B cell (primary cell): ENCODE measurements around the gene RSPH1. TPM values are rescaled to one million over a fixed set of nuclear protein-coding genes. Genes with fewer than 3 reads are reported as not detected.

Experiments used
- ATAC-seq: fragments of 200-7000 bp; cut with Tn5 transposase; one replicate; pipeline ENCODE4 v1.10.0; 2021; ENCODE audit warnings: low read depth, mild to moderate bottlenecking, moderate number of reproducible peaks, moderate library complexity
- CTCF ChIA-PET: fragments of 350-600 bp; sonication (Branson Sonifier 250); formaldehyde crosslinking; loops from one replicate; lab custom pipeline; 2021; ENCODE audit warnings: antibody characterized with exemption, inconsistent platforms; lab: Charles Lee
- POLR2A ChIA-PET: fragments of 350-600 bp; sonication (Branson Sonifier 250); formaldehyde crosslinking; loops from one replicate; lab custom pipeline; 2021; ENCODE audit warnings: antibody characterized with exemption; lab: Charles Lee
- DNase-seq: peaks from one replicate; pipeline ENCODE4 v3.0.0; 2013
- H2AFZ ChIP-seq: 2 replicates; pipeline ENCODE4 v1.6.1; 2012; ENCODE audit warnings: mild to moderate bottlenecking, low read depth, low read length; ENCODE audit not compliant: insufficient read depth, poor library complexity, severe bottlenecking
- H3K27ac ChIP-seq, 2 donors: 1 replicate in 1 of 2; 2 replicates in 1 of 2; pipeline ENCODE4 v1.5.1; 2012 to 2013; ENCODE audit warnings: low read length in 2 of 2, mild to moderate bottlenecking in 2 of 2, moderate library complexity in 1 of 2
- H3K27me3 ChIP-seq, 4 experiments: fragments of 200-600 bp in 1 of 4; sonication (generic) in 1 of 4; replicated peaks in 1 of 4; 1 replicate in 2 of 4; 2 replicates in 2 of 4; pipeline versions ENCODE4 v1.6.1 to v1.7.0; 2013 to 2016; ENCODE audit warnings: low read length in 3 of 4, mild to moderate bottlenecking in 2 of 4, mixed read lengths in 1 of 4, moderate library complexity in 1 of 4; ENCODE audit not compliant: insufficient read depth in 4 of 4, control insufficient read depth in 3 of 4; ENCODE audit errors: control extremely low read depth in 1 of 4
- H3K36me3 ChIP-seq, 2 experiments: replicated peaks in 1 of 2; 1 replicate in 1 of 2; 2 replicates in 1 of 2; pipeline versions ENCODE4 v1.6.1 to v1.7.1; 2013; ENCODE audit warnings: low read length in 1 of 2; ENCODE audit not compliant: insufficient read depth in 2 of 2, control insufficient read depth in 1 of 2; ENCODE audit errors: control extremely low read depth in 1 of 2, extremely low read depth in 1 of 2
- H3K4me1 ChIP-seq, 2 donors: fragments of 200-600 bp in 1 of 2; sonication (generic) in 1 of 2; 1 replicate in 1 of 2; 2 replicates in 1 of 2; pipeline versions ENCODE4 v1.5.1 to v1.6.1; 2013 to 2017; ENCODE audit warnings: low read length in 2 of 2; ENCODE audit not compliant: control insufficient read depth in 2 of 2, insufficient read depth in 2 of 2
- H3K4me2 ChIP-seq: replicated peaks from 2 replicates; pipeline ENCODE3; 2012; ENCODE audit warnings: mild to moderate bottlenecking, low read depth, low read length; ENCODE audit not compliant: poor library complexity, severe bottlenecking
- H3K4me3 ChIP-seq, 5 experiments: fragments of 200-600 bp in 1 of 5; sonication (generic) in 1 of 5; 1 replicate in 3 of 5; 2 replicates in 2 of 5; pipeline versions ENCODE4 v1.5.1 to v1.7.0; 2011 to 2016; ENCODE audit warnings: low read length in 4 of 5, mild to moderate bottlenecking in 4 of 5, low read depth in 2 of 5, control low read depth in 1 of 5, moderate library complexity in 1 of 5; ENCODE audit not compliant: insufficient read depth in 1 of 5; ENCODE audit errors: control extremely low read depth in 1 of 5, extremely low read depth in 1 of 5
- H3K79me2 ChIP-seq: fragments of 200-600 bp; sonication (generic); one replicate; pipeline ENCODE4 v1.6.0; 2016; ENCODE audit warnings: low read length; ENCODE audit not compliant: control insufficient read depth, insufficient read depth
- H3K9ac ChIP-seq: fragments of 200-600 bp; sonication (generic); 2 replicates; pipeline ENCODE4 v1.6.1; 2017; ENCODE audit warnings: mild to moderate bottlenecking, low read length, moderate library complexity
- H3K9me3 ChIP-seq, 3 donors: one replicate each; pipeline versions ENCODE4 v1.6.1 to v1.7.1; 2013; ENCODE audit warnings: low read length in 2 of 3; ENCODE audit not compliant: control insufficient read depth in 2 of 3, insufficient read depth in 1 of 3; ENCODE audit errors: control extremely low read depth in 1 of 3
- H4K20me1 ChIP-seq: 2 replicates; pipeline ENCODE4 v1.6.0; 2012; ENCODE audit warnings: mild to moderate bottlenecking, low read length; ENCODE audit not compliant: insufficient read depth, control insufficient read depth, poor library complexity, severe bottlenecking
- H3K27ac Mint-ChIP-seq: one replicate; pipeline ENCODE4 v1.8.0; 2021; ENCODE audit warnings: mixed read lengths
- H3K27me3 Mint-ChIP-seq: one replicate; pipeline ENCODE4 v1.8.0; 2021; ENCODE audit warnings: mixed read lengths
- H3K4me1 Mint-ChIP-seq: one replicate; pipeline ENCODE4 v1.8.0; 2021; ENCODE audit warnings: mixed read lengths
- H3K4me3 Mint-ChIP-seq: one replicate; pipeline ENCODE4 v1.8.0; 2021; ENCODE audit warnings: mixed read lengths
- H3K9me3 Mint-ChIP-seq: one replicate; pipeline ENCODE4 v1.8.0; 2022; ENCODE audit warnings: mixed read lengths; ENCODE audit not compliant: insufficient read depth
- CTCF ChIP-seq: fragments of 200-600 bp; IDR thresholded peaks from one replicate; pipeline ENCODE4 v1.8.0; 2022; ENCODE audit warnings: antibody characterized with exemption, mild to moderate bottlenecking
- EZH2 ChIP-seq: IDR thresholded peaks from 2 replicates; pipeline ENCODE4 v1.6.1; 2012; ENCODE audit warnings: borderline replicate concordance, low read depth, mild to moderate bottlenecking, moderate library complexity, low read length; ENCODE audit not compliant: insufficient read depth, poor library complexity, severe bottlenecking
- WGBS: methylation state at CpG from one replicate; pipeline ENCODE4 v1.1.5; 2013; ENCODE audit warnings: missing lambda C conversion rate; ENCODE audit not compliant: insufficient coverage; 5-methylcytosine and 5-hydroxymethylcytosine counted together
- intact Hi-C: fragments of 100-400 bp; cut with micrococcal nuclease; formaldehyde crosslinking; loops from one replicate; pipeline ENCODE4 v1.10.0; 2022
- polyA plus RNA-seq: library from polyadenylated mRNA; depleted of rRNA; stranded (reverse); fragments of >200 nt; gene quantifications from 2 replicates; pipeline ENCODE4 v1.2.3, GENCODE V29; 2012
- total RNA-seq, 2 donors: library from RNA; stranded (reverse); fragments of 120-200 nt in 1 of 2; gene quantifications; 1 replicate in 1 of 2; 2 replicates in 1 of 2; pipeline versions ENCODE4 v1.2.3 to v1.2.4, GENCODE V29; 2013 to 2022

Gene RSPH1
- total and polyA plus RNA-seq, 2 donors (not counting 1 experiment from before 2014, with no cell fraction given) = 0.10 to 0.64 TPM

GRCh38 chr21:42515708-42516502 is 19.9 kb upstream of the RSPH1 start:
- no peak for DNase-seq
- Histone ChIP-seq H3K27me3 (no peaks in the 10 kb centered on the region), H3K79me2 (peaks cover 69% of the 10 kb centered on the region), H3K36me3 (peaks cover 1 to 36% of the 10 kb centered on the region in 2 experiments), H3K27ac (no peak overlapping the region), H3K4me1 (peaks cover 14 to 26% of the 10 kb centered on the region in 2 donors), H3K4me3 (peak overlapping the region in 1 of 5 experiments; percentile 94), H3K4me2 (peak overlapping the region; percentile 92), H4K20me1 (peaks cover 4% of the 10 kb centered on the region), H3K9me3 (no peaks in the 10 kb centered on the region), H2AFZ (no peak overlapping the region), H3K9ac (peak overlapping the region; percentile 92)
- intact Hi-C loops = no loop called here
- no peaks in the 10 kb centered on the region for H3K9me3 Mint-ChIP-seq
- peak overlapping the region; percentile 88 for H3K4me3 Mint-ChIP-seq
- H3K27me3 Mint-ChIP-seq = no peaks in the 10 kb centered on the region
- WGBS = 98% methylated on average over 8 of the region's 12 CpGs
- TF ChIP-seq EZH2 = no peak
- no peak for TF ChIP-seq CTCF
- ChIA-PET CTCF (interaction anchor here (1.0 to 2.0 kb wide), 4 partner anchors 10 to 49 kb away, joined by 3 to 10 read pairs (median 5); no protein-coding TSS in a partner anchor), POLR2A (no interaction called here)
- peak overlapping the region; percentile 20 for H3K27ac Mint-ChIP-seq
- H3K4me1 Mint-ChIP-seq = peaks cover 50% of the 10 kb centered on the region
- no peak for ATAC-seq

- H3K4me1 ChIP-seq = peaks cover 14 to 26% of the 10 kb centered on the region in 2 donors
- intact Hi-C loops = loop anchor here (1.0 kb wide), 3 partner anchors 9 to 19 kb away; partner anchors contain the start of gene RSPH1
- H3K79me2 ChIP-seq = peaks cover 58% of the 10 kb centered on the region
- ChIA-PET CTCF (interaction anchor here (1.2 to 2.0 kb wide), 7 partner anchors 9 to 698 kb away, joined by 3 to 17 read pairs (median 6); no protein-coding TSS in a partner anchor), POLR2A (interaction anchor here (1.1 kb wide), 1 partner anchor 11 kb away, joined by 4 read pairs; no protein-coding TSS in a partner anchor)
- ATAC-seq = no peak
- H3K36me3 ChIP-seq = peaks cover 1 to 28% of the 10 kb centered on the region in 2 experiments
- peak overlapping the region; percentile 92 for H3K4me2 ChIP-seq
- H3K27ac Mint-ChIP-seq = peak overlapping the region; percentile 77
- no peak for DNase-seq
- WGBS = no CpG with 5 or more reads among the region's 5 CpGs
- no peaks in the 10 kb centered on the region for H3K9me3 Mint-ChIP-seq
- H4K20me1 ChIP-seq = peaks cover 4% of the 10 kb centered on the region
- H3K4me3 Mint-ChIP-seq = peak overlapping the region; percentile 88
- H3K27me3 ChIP-seq = no peaks in the 10 kb centered on the region
- no peaks in the 10 kb centered on the region for H3K27me3 Mint-ChIP-seq
- peak overlapping the region; percentile 61 for H2AFZ ChIP-seq
- no peaks in the 10 kb centered on the region for H3K9me3 ChIP-seq
- H3K9ac ChIP-seq = peak overlapping the region; percentile 92
- H3K4me3 ChIP-seq = peak overlapping the region; percentile 63 to 94 (median 84)
- H3K4me1 Mint-ChIP-seq = peaks cover 43% of the 10 kb centered on the region
- TF ChIP-seq EZH2 (no peak), CTCF (no peak)
- H3K27ac ChIP-seq = peak overlapping the region; percentile 90 to 91
These were observed 18.8 kb upstream of the RSPH1 start for GRCh38 chr21:42514883-42515228.
